IPS-15b (cell line): ENCODE data around the gene FOXA3.

Source experiments
- H3K27me3 ChIP-seq: one replicate; pipeline ENCODE4 v1.6.1; 2013; ENCODE audit warnings: low read length; ENCODE audit not compliant: control insufficient read depth, insufficient read depth
- H3K36me3 ChIP-seq: one replicate; pipeline ENCODE4 v1.6.1; 2013; ENCODE audit warnings: low read length; ENCODE audit not compliant: control insufficient read depth, insufficient read depth
- H3K4me1 ChIP-seq: one replicate; pipeline ENCODE4 v1.6.1; 2013; ENCODE audit warnings: mild to moderate bottlenecking, low read length; ENCODE audit not compliant: control insufficient read depth, insufficient read depth
- H3K4me3 ChIP-seq: one replicate; pipeline ENCODE4 v1.5.1; 2013; ENCODE audit warnings: low read depth, low read length
- H3K9ac ChIP-seq: one replicate; pipeline ENCODE4 v1.6.1; 2013; ENCODE audit warnings: low read depth, mild to moderate bottlenecking, low read length
- H3K9me3 ChIP-seq: one replicate; pipeline ENCODE4 v1.6.1; 2013; ENCODE audit warnings: mild to moderate bottlenecking, low read length; ENCODE audit not compliant: control insufficient read depth, insufficient read depth

Gene FOXA3

DNA sequence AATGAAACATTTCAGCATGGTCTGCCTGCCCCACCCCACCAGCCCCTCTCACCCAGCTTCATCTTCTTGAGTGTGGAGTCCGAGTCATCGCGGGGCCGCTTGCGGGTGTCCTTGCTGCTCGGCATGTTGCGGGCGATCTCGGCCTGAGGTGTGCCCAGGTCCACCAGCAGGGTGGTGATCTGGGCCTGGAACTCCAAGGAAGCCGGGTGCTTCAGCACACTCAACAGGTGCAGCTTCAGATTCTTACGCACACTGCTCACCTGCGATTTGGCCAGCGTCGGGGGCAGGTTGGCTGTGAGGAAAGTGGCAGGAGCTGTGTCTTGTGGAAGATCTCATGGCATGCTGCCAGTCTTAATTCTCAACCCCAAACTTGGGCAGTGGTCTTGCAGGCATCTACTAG, 21.9 kb upstream of the FOXA3 start:
- no peak overlapping the region for H3K4me3 ChIP-seq
- H3K4me1 ChIP-seq, result no peaks in the 10 kb centered on the region
- no peak overlapping the region for H3K9ac ChIP-seq
- no peaks in the 10 kb centered on the region for H3K9me3 ChIP-seq
- H3K36me3 ChIP-seq, result peaks cover 42% of the 10 kb centered on the region
- no peaks in the 10 kb centered on the region for H3K27me3 ChIP-seq

DNA sequence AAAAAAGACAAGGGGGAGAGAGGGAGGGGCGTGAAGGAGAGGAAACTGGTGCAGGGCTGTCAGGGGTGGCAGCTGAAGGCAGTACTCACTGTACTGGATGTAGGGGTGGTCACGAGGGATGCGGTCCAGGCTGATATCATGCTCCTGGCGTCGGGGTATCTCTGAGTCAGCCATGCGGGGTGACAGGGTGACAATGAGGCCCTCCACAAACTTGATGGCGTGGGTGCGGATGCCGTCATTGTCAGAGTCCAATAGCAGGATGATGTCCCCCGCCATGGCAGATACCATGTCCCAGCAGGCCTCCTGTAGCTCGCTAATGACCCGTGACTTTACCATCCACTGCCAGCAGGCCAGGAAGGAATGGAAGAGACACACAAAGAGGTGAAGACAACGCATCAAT, 16.5 kb upstream of the FOXA3 start:
- Histone ChIP-seq H3K4me3 (no peak overlapping the region), H3K9me3 (no peaks in the 10 kb centered on the region), H3K27me3 (no peaks in the 10 kb centered on the region), H3K4me1 (no peaks in the 10 kb centered on the region), H3K9ac (no peak overlapping the region), H3K36me3 (peaks cover 54% of the 10 kb centered on the region)

DNA sequence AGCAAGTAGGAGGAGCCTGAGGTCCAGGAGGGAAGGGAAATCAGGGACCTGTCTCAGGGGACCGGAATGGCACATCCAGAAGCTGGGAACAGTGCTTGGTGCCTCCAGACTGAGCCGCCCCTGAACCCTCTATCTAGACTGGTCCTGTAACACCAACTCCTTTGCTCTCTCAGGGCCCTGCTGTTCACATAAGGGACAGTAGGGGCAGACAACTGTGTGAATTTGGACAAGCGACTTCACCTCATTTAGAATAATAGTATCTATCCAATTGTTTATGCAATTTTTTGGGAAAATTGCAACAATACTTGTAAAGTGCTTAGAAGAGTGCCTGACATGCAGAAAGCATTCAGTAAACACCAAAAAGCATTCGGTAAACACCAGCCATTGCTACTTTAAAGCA, 15.2 kb upstream of the FOXA3 start:
- Histone ChIP-seq H3K36me3 (peaks cover 56% of the 10 kb centered on the region), H3K27me3 (no peaks in the 10 kb centered on the region), H3K9me3 (no peaks in the 10 kb centered on the region), H3K4me1 (no peaks in the 10 kb centered on the region), H3K4me3 (no peak overlapping the region), H3K9ac (no peak overlapping the region)

DNA sequence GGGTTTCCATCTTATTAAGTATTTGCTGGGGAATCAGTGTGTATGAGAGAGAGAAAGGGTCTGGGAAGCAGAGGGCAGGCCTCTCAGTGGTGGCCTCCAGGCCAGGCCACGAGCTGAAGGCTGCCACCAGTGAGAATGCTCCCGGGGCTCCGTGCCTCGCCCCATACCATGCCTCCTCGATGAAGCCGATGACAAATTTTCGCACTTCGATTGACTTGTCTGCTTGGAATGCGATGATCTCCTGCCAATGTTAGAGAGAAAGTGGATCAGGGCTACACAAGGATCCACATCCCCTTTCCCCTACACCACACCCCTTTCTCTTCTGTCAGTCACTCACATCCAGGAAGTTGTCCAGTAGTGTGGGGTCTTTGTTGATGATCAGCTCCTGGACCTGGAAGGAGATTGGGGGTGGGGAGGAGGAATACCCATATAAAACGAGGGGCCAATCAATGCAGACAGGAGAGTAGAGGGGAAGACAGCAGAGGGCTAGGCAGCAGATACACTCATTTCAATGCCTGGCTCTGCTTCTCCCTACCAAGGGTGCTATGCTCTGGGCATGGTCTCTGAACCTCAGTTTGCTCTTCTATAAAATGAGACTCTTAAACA, 11.9 kb upstream of the FOXA3 start:
- Histone ChIP-seq H3K36me3 (peaks cover 52% of the 10 kb centered on the region), H3K27me3 (no peaks in the 10 kb centered on the region), H3K9ac (no peak overlapping the region), H3K4me3 (no peak overlapping the region), H3K9me3 (no peaks in the 10 kb centered on the region), H3K4me1 (no peaks in the 10 kb centered on the region)

DNA sequence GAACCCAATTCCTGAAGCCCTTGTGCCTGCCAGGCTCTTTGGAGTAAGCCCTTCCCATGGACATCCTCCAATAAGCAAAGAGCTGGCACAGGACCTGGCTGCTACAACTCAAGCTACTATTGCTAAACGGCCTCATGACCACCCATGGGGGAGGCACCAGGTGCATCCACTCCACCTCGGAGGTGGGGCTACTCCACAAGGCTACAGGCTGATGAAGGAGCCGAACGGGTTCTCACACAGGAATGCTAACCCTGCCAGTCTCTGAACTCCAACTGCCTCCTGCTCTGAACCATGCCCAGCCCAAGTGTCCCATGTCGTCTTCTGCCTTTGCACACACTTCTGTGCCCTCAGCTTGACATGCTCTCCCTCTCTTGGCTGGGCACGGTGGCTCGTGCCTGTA, 11.1 kb upstream of the FOXA3 start:
- Histone ChIP-seq H3K9me3 (no peaks in the 10 kb centered on the region), H3K4me1 (no peaks in the 10 kb centered on the region), H3K4me3 (no peak overlapping the region), H3K27me3 (no peaks in the 10 kb centered on the region), H3K36me3 (peaks cover 45% of the 10 kb centered on the region), H3K9ac (no peak overlapping the region)

DNA sequence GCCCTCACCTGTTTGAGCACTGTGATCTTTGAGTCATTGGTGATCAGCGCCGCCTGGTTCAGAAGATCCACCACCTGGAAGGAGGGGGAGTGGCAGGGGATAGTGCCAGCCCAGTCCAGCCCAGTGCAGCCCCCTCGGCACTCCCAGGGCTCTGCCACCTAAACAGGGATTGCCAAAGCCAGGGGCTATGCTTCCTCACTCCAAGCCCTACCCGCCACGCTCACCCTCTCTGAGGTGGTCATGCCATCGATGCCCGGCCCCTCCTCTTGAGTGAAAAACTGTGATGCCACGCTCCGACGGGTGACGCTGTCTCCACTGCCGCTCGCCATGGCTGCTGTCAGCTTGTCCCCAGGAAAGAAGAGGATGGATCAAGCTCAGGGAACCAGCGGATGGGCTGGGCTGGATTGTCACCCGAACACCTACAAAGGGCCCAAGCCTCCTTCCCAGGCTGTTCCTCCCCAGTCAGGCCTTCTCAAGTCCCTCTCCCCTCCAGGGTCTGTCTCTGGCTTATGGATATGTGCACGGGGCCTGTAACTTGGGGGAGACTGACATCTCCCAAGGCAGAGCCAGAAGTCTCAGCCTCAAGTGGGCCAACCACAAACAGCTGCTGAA, 9.9 kb upstream of the FOXA3 start:
- Histone ChIP-seq H3K36me3 (peaks cover 35% of the 10 kb centered on the region), H3K27me3 (no peaks in the 10 kb centered on the region)

DNA sequence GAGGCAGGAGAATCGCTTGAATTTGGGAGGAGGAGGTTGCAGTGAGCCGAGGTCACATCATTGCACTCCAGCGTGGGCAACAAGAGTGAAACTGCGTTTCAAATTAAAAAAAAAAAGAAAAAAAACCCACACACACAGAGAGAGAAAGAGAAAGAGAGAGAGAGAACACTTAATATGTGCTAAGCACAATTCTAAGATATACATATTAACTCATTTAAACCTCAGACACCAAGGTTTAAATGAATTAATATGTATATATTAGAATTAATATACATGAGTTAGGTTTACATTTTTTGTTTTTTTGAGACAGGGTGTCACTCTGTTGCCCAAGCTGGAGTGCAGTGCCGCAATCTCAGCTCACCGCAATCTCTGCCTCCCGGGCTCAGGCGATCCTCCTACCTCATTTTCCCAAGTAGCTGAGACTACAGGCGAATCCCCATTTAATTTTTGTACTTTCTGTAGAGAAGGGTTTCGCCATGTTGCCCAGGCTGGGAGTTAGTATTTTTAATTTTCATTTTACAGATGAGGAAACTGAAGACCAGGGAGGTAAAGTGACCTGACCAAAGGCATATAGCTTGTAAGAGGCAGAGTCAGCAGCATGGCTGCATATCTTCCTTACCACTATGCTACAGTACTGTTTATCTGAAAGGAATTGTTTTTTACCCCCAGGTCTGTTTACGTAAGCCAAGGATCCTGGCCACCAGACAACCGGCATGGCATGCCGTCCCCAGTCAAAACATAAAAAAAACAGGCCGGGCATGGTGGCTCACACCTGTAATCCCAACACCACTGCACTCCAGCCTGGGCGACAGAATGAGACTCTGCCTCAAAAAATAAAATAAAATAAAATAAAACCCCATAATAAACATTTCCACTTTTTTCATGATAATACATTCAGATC, 3.5 kb upstream of the FOXA3 start:
- H3K27me3 ChIP-seq, result no peaks in the 10 kb centered on the region
- peaks cover 3% of the 10 kb centered on the region for H3K4me1 ChIP-seq
- H3K36me3 ChIP-seq, result peaks cover 5% of the 10 kb centered on the region
- no peak overlapping the region for H3K4me3 ChIP-seq
- H3K9me3 ChIP-seq, result no peaks in the 10 kb centered on the region
- H3K9ac ChIP-seq, result no peak overlapping the region

More for the DNA sequence above, 9.9 kb upstream of the FOXA3 start:
- Histone ChIP-seq H3K9ac (no peak overlapping the region), H3K9me3 (no peaks in the 10 kb centered on the region), H3K4me1 (no peaks in the 10 kb centered on the region), H3K4me3 (no peak overlapping the region)

DNA sequence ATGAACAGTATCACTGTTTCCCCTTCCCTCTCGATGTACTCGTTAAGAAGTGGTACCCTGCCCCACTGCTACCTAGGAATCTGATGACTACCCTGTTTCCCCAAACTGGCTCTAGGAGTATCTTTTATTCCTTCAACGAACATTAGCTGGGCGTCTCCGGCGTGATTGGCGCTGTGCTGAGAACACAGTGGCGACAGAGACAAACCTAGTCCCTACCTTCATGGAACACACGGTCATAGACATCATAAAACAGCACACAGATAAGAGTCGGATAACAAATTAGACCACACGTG, 1.9 kb upstream of the FOXA3 start:
- H3K4me1 ChIP-seq, result peaks cover 7% of the 10 kb centered on the region
- peak overlapping the region; percentile 98 for H3K4me3 ChIP-seq
- H3K9ac ChIP-seq, result peak overlapping the region; percentile 94

DNA sequence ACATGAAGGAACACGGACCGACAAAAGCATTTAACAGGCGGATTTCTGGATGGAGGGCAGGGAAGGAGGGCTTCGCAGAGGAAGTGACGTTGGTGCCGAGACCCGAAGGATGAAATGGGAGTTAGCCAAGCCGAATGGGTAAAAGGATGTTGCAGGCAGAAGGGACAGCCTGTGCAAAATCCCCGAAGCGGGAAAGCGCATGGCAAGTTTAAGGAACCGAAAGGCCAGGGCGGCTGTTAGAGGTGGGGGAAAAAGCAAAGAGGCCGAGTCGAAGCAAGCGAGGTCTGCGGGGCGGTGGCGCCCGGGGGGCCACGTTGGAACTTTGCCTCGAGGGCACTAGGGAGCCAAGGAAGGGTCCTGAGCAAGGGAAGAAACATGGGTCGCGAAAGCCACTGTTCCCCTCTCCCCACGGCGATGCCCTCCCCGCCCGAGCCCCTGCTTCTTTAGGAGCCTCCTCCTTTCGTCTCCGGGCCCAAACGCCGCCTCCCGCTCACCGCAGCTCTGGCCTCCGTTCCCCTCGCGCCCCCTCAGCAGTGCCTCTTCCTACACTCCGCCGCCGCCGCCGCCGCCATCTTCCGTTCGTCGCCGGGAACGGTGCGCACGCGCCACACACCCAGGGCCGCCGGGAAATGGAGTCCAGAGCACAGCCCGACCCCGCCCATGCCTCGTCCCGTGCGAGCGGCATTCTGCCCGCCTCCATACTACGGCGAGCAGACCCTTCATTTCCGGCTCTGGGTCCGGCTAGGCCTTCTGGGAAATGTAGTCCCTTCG, 1.4 kb upstream of the FOXA3 start, which contains the start of gene SYMPK:
Gene SYMPK, minus strand, starts transcription at position 584 of the 771 bp plus-strand sequence. CDS start 8,652 bp downstream, outside the sequence.
- Histone ChIP-seq H3K4me3 (peak within 1 kb of the TSS; percentile 98), H3K27me3 (no peaks in the 10 kb centered on the region), H3K9me3 (no peaks in the 10 kb centered on the region), H3K36me3 (peaks cover 5% of the 10 kb centered on the region), H3K9ac (peak within 1 kb of the TSS; percentile 94), H3K4me1 (peaks cover 7% of the 10 kb centered on the region)

More for the DNA sequence above, 1.9 kb upstream of the FOXA3 start:
- Histone ChIP-seq H3K27me3 (no peaks in the 10 kb centered on the region), H3K9me3 (no peaks in the 10 kb centered on the region), H3K36me3 (peaks cover 5% of the 10 kb centered on the region)

DNA sequence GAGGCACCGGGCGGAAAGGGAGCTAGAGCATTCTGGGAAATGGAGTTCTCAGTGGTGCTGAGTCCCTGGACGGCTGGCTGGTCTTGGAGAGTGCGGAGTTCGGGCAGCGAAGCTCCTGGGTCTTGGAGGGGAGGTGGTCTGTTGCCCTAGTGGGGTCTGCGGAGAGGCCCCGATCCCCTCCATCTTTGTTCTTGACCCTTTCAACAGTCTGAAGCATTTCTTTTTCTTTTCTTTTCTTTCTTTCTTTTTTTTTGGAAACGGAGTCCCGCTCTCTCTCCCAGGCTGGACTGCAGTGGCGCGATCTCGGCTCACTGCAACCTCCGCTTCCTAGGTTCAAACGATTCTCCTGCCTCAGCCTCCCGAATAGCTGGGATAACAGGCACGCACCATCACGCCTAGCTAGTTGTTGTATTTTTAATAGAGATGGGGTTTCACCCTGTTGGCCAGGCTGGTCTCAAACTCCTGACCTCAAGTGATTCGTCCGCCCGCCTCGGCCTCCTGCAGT, 739 bp upstream of the FOXA3 start:
- no peaks in the 10 kb centered on the region for H3K27me3 ChIP-seq
- no peak overlapping the region for H3K9ac ChIP-seq
- peak overlapping the region; percentile 95 for H3K4me3 ChIP-seq
- no peaks in the 10 kb centered on the region for H3K9me3 ChIP-seq
- H3K4me1 ChIP-seq, result peaks cover 7% of the 10 kb centered on the region
- peaks cover 5% of the 10 kb centered on the region for H3K36me3 ChIP-seq

DNA sequence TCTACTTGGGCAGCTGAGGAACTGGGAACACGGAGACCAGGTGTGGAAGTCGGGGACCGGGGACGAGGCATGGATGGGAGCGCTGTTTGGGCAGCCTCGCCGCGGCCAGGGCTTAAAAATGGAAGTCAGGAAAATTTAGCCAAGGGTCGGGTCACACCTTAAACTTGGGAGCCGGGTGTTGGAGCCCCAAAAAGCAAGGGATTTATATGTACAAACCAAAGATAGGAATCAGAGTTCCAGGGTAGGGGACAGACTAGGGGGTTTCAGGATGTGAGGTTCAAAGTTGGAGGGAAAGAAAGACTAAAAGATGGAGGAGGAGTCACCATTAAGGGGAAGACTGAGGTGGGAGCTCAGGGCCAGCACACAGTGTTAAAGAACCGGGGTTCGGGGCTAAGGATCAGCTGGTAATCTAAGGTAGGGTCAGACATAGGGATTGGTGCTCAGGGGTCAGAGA, 530 bp downstream of the FOXA3 start:
- Histone ChIP-seq H3K36me3 (peaks cover 4% of the 10 kb centered on the region), H3K27me3 (no peaks in the 10 kb centered on the region), H3K9me3 (no peaks in the 10 kb centered on the region), H3K4me1 (peaks cover 7% of the 10 kb centered on the region), H3K4me3 (peak overlapping the region; percentile 95), H3K9ac (peak overlapping the region; percentile 92)
